ENCODE results near the gene KISS1R. TPM values are rescaled to one million over a fixed set of nuclear protein-coding genes. Genes with fewer than 3 reads are reported as not detected.
"Not testable (repeated sequence)": the region's sequence is repeated elsewhere in the genome, so short reads cannot be mapped to it uniquely, and the experiment has no call there.

Gene KISS1R
- total RNA-seq, 1 donor from 2014 or later = 8.0 TPM

GRCh38 chr19:887072-887471, 30.1 kb upstream of the KISS1R start:
- intact Hi-C loops (cut with micrococcal nuclease) = no loop called here
- H3K4me1 Mint-ChIP-seq (ENCODE audit: low read depth) = peaks cover 1% of the 10 kb centered on the region
- no peak overlapping the region for H3K4me3 Mint-ChIP-seq (ENCODE audit: low read depth)
- DNase-seq (ENCODE audit: low spot score) = no peak
- no peak overlapping the region for H3K27ac Mint-ChIP-seq
- H3K9me3 Mint-ChIP-seq = no peaks in the 10 kb centered on the region
- peaks cover 14% of the 10 kb centered on the region for H3K36me3 Mint-ChIP-seq (ENCODE audit: low read depth)
- no peaks in the 10 kb centered on the region for H3K27me3 Mint-ChIP-seq (ENCODE audit: low read depth)

DNA sequence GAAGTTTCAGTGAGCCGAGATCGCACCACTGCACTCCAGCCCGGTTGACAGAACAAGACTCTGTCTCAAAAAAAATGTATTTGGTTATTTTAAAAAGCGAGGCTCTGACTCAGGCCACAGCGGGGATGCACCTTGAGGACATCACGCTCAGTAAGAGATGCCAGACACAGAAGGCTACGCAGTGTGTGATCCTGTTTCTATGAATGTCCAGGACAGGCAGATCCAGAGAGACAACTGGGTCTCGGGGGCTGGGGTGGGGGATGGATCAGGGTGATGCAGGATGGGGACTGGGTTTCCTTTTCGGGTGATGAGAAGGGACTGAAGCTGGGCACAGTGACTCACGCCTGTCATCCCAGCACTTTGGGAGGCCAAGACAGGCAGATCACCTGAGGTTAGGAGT, 29.5 kb upstream of the KISS1R start:
- no peaks in the 10 kb centered on the region for H3K9me3 Mint-ChIP-seq
- no peaks in the 10 kb centered on the region for H3K27me3 Mint-ChIP-seq (ENCODE audit: low read depth)
- H3K27ac Mint-ChIP-seq = no peak overlapping the region
- H3K4me3 Mint-ChIP-seq (ENCODE audit: low read depth) = no peak overlapping the region
- intact Hi-C loops (cut with micrococcal nuclease) = no loop called here
- H3K36me3 Mint-ChIP-seq (ENCODE audit: low read depth) = peaks cover 14% of the 10 kb centered on the region
- no peak for DNase-seq (ENCODE audit: low spot score)
- peaks cover 3% of the 10 kb centered on the region for H3K4me1 Mint-ChIP-seq (ENCODE audit: low read depth)

DNA sequence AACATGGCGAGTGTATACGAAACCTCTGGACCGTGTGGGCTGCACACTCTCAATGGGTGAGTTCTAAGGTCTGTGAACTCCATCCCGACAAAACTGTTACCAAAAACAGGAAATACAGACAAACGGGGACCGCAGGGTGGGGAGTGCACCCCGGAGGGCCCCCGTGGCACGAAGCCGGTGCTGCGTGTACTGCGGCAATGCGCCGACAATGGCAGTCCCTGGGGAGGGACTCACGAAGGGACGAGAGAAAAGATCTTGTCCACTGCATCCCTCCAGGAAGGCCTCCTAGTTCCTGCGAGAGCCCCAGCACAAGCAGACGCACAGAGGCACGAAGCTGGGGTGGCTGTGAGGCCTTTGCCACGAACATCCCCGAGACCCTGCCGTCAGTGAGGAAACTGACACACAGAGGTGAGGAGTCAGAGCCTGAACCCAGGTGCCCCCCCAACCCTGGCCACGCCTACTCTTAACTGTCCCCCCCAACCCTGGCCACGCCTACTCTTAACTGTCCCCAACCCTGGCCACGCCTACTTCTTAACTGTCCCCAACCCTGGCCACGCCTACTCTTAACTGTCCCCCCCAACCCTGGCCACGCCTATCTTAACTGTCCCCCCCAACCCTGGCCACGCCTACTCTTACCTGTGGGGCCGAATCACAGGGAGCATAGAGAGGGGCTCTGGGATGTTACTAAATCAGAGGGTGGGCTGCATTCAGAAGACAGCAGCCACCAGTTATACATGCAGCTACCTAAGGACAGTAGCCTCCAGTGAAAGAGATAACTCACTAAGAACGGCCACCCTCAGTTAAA, 28.4 kb upstream of the KISS1R start:
- Mint-ChIP-seq H3K4me3 (ENCODE audit: low read depth) (no peak overlapping the region), H3K27me3 (ENCODE audit: low read depth) (no peaks in the 10 kb centered on the region), H3K4me1 (ENCODE audit: low read depth) (peaks cover 8% of the 10 kb centered on the region), H3K36me3 (ENCODE audit: low read depth) (peaks cover 10% of the 10 kb centered on the region), H3K27ac (no peak overlapping the region), H3K9me3 (no peaks in the 10 kb centered on the region)
- DNase-seq (ENCODE audit: low spot score) = no peak
- intact Hi-C loops (cut with micrococcal nuclease) = no loop called here

GRCh38 chr19:889662-890295, 27.4 kb upstream of the KISS1R start:
- intact Hi-C loops (cut with micrococcal nuclease) = no loop called here
- peaks cover 8% of the 10 kb centered on the region for H3K4me1 Mint-ChIP-seq (ENCODE audit: low read depth)
- H3K4me3 Mint-ChIP-seq (ENCODE audit: low read depth) = no peak overlapping the region
- no peak for DNase-seq (ENCODE audit: low spot score)
- peaks cover 10% of the 10 kb centered on the region for H3K36me3 Mint-ChIP-seq (ENCODE audit: low read depth)
- no peak overlapping the region for H3K27ac Mint-ChIP-seq
- no peaks in the 10 kb centered on the region for H3K27me3 Mint-ChIP-seq (ENCODE audit: low read depth)
- H3K9me3 Mint-ChIP-seq = no peaks in the 10 kb centered on the region

GRCh38 chr19:890831-891230, 26.3 kb upstream of the KISS1R start:
- Mint-ChIP-seq H3K27me3 (ENCODE audit: low read depth) (no peaks in the 10 kb centered on the region), H3K27ac (no peak overlapping the region), H3K36me3 (ENCODE audit: low read depth) (peaks cover 10% of the 10 kb centered on the region), H3K9me3 (no peaks in the 10 kb centered on the region), H3K4me1 (ENCODE audit: low read depth) (peaks cover 8% of the 10 kb centered on the region), H3K4me3 (ENCODE audit: low read depth) (peak overlapping the region; percentile 67)
- intact Hi-C loops (cut with micrococcal nuclease) = no loop called here
- DNase-seq (ENCODE audit: low spot score) = no peak

DNA sequence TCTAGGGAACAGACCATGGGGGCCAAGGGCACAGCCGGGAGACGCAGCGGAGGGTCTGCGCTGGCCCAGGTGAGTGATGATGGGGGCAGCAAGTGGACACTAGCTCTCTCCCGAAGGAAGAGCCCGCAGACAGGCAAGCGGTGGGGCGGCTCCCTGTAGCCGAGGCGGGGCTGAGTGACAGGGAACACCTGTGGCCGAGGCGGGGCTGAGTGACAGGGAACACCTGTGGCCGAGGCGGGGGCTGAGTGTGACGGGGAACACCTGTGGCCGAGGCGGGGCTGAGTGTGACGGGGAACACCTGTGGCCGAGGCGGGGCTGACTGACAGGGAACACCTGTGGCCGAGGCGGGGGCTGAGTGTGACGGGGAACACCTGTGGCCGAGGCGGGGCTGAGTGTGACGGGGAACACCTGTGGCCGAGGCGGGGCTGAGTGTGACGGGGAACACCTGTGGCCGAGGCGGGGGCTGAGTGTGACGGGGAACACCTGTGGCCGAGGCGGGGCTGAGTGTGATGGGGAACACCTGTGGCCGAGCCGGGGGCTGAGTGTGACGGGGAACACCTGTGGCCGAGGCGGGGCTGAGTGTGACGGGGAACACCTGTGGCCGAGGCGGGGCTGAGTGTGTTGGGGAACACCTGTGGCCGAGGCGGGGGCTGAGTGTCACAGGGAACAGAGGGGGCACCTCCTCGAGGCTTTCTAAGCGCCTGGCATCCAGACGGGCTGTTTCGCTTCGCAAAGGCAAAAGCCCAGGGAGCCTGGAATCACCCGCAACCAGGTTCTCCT, 25.5 kb upstream of the KISS1R start:
- Mint-ChIP-seq H3K36me3 (ENCODE audit: low read depth) (peaks cover 15% of the 10 kb centered on the region), H3K4me3 (ENCODE audit: low read depth) (peak overlapping the region; percentile 84), H3K27ac (peak overlapping the region; percentile 81)
- H3K4me1 Mint-ChIP-seq (ENCODE audit: low read depth); H3K9me3 Mint-ChIP-seq; DNase-seq (ENCODE audit: low spot score); H3K27me3 Mint-ChIP-seq (ENCODE audit: low read depth): not testable (repeated sequence)
- intact Hi-C loops (cut with micrococcal nuclease) = loop anchor here (2.0 kb wide), 2 partner anchors 17 to 29 kb away; no protein-coding TSS in a partner anchor

DNA sequence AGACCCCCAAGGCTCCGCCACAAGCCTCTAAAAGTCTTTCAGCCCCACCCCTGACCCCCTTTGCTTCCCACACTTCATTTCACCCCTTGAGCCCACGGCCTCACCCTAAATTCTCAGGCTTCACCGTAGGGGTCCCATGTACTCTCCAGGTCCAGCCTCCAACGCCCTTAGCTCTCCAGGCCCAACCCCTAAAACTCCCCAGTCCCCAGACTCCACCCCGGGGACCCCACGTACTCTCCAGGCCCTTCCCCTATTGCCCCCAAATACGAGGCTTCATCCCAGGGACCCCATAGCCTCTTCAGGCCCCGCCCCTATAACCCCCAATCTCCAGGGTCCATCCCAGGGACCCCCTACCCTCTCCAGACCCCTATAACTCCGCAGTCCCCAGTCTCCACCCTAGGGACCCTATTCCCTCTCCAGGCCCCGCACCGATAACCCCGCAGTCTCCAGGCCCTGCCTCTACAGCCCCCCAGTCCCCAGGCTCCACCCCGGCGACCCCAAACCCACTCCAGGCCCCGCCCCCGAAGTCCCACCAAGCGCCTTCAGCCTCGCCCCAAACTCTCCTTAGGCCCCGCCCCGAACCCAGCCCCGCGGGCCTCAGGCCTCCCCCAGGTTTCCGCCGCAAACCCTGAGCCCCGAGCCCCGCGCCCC, 24.8 kb upstream of the KISS1R start:
- Mint-ChIP-seq H3K9me3 (no peaks in the 10 kb centered on the region), H3K27me3 (ENCODE audit: low read depth) (no peaks in the 10 kb centered on the region)
- intact Hi-C loops (cut with micrococcal nuclease) = loop anchor here (2.0 kb wide), 2 partner anchors 16 to 30 kb away; no protein-coding TSS in a partner anchor

GRCh38 chr19:892894-893689, 24.0 kb upstream of the KISS1R start, which contains the start of the genes MED16 and RNU6-9:
Gene MED16, minus strand, starts transcription at chr19:893187. Its CDS starts 2,056 bp downstream, at chr19:891131.
Gene RNU6-9, plus strand, starts transcription at chr19:893484.
- H3K4me3 Mint-ChIP-seq (ENCODE audit: low read depth) = peak within 1 kb of the TSS; percentile 90
- H3K27ac Mint-ChIP-seq = peak within 1 kb of the TSS; percentile 95
- intact Hi-C loops (cut with micrococcal nuclease) = loop anchor here (2.0 kb wide), 2 partner anchors 16 to 30 kb away; no protein-coding TSS in a partner anchor
- H3K27me3 Mint-ChIP-seq (ENCODE audit: low read depth) = no peaks in the 10 kb centered on the region
- H3K36me3 Mint-ChIP-seq (ENCODE audit: low read depth) = peaks cover 18% of the 10 kb centered on the region
- H3K4me1 Mint-ChIP-seq (ENCODE audit: low read depth) = peaks cover 8% of the 10 kb centered on the region
- no peaks in the 10 kb centered on the region for H3K9me3 Mint-ChIP-seq
- peak; percentile 87 for DNase-seq (ENCODE audit: low spot score)

More for the DNA sequence above, 24.8 kb upstream of the KISS1R start:
- peaks cover 8% of the 10 kb centered on the region for H3K4me1 Mint-ChIP-seq (ENCODE audit: low read depth)
- H3K36me3 Mint-ChIP-seq (ENCODE audit: low read depth) = peaks cover 21% of the 10 kb centered on the region
- H3K27ac Mint-ChIP-seq = peak overlapping the region; percentile 81
- DNase-seq (ENCODE audit: low spot score) = no peak
- peak overlapping the region; percentile 84 for H3K4me3 Mint-ChIP-seq (ENCODE audit: low read depth)

DNA sequence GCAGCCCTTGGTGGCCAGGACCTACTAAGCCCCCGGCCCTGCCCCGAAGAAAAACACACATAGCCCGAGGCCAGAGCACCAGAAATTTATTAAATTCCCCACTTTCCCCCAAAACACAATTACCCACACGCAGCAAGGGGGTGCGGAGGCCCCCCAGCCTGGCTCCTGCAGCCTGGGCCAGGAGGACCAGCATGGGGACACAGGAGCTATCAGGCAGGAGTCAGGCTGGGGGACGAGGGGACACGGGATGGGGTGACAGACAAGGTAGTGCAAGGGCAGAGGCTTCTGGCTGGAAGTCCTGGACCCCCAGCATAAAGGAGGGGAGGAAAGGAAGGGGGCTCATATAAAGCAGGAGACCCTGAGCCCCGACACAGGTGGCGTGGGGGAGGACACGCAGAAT, 20.7 kb upstream of the KISS1R start:
- Mint-ChIP-seq H3K4me3 (ENCODE audit: low read depth) (no peak overlapping the region), H3K4me1 (ENCODE audit: low read depth) (peaks cover 7% of the 10 kb centered on the region), H3K36me3 (ENCODE audit: low read depth) (peaks cover 27% of the 10 kb centered on the region), H3K27ac (no peak overlapping the region), H3K9me3 (no peaks in the 10 kb centered on the region), H3K27me3 (ENCODE audit: low read depth) (no peaks in the 10 kb centered on the region)
- no peak for DNase-seq (ENCODE audit: low spot score)
- intact Hi-C loops (cut with micrococcal nuclease) = no loop called here

GRCh38 chr19:896999-897398, 20.1 kb upstream of the KISS1R start:
- Mint-ChIP-seq H3K36me3 (ENCODE audit: low read depth) (peaks cover 30% of the 10 kb centered on the region), H3K9me3 (no peaks in the 10 kb centered on the region), H3K4me3 (ENCODE audit: low read depth) (no peak overlapping the region), H3K27me3 (ENCODE audit: low read depth) (no peaks in the 10 kb centered on the region), H3K27ac (no peak overlapping the region), H3K4me1 (ENCODE audit: low read depth) (peaks cover 7% of the 10 kb centered on the region)
- DNase-seq (ENCODE audit: low spot score) = no peak
- intact Hi-C loops (cut with micrococcal nuclease) = no loop called here

DNA sequence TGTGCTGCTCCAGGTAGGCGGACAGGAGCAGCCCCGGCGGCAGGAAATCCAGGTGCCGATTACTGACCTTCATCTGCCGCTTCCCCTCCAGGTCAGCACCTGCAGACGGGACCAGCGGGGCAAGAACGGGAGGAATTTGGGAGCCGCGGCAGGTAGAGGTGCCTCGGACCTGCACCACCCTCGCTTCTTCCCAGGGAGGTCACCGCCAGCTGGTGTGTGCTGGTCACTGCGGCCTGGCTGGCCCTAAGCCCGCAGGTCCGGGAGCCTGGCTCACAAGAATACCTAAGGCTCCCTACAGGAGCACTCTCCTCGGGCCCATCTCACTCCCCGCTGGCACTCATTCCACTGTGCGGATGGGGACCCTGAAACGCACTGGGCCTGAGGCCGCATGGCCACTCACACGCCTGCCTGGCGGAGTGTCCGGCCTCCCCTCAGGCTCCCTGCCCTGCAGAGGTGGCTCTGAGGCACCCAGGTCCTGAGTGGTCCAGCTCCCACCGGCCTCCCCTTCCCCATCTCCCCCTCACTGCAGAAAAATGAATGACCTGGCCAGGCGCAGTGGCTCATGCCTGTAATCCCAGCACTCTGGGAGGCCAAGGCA, 19.6 kb upstream of the KISS1R start:
- intact Hi-C loops (cut with micrococcal nuclease) = no loop called here
- Mint-ChIP-seq H3K9me3 (no peaks in the 10 kb centered on the region), H3K27ac (no peak overlapping the region), H3K36me3 (ENCODE audit: low read depth) (peaks cover 32% of the 10 kb centered on the region), H3K4me3 (ENCODE audit: low read depth) (no peak overlapping the region), H3K4me1 (ENCODE audit: low read depth) (peaks cover 5% of the 10 kb centered on the region), H3K27me3 (ENCODE audit: low read depth) (no peaks in the 10 kb centered on the region)
- no peak for DNase-seq (ENCODE audit: low spot score)

All from activated T-helper 2 cell treated with anti-CD3 and anti-CD28 coated beads, Interferon-gamma antibody, Interleukin-2, Interleukin-4, amounts not matched to agents 10 μg/mL and 5 μg/mL and 100 μg/mL, durations not matched to agents 14 hours and 24 hours and 36 hours (primary cell).